Urinary bladder (tissue), 4 donors: ENCODE measurements around the gene SOD2. TPM values are rescaled to one million over a fixed set of nuclear protein-coding genes. Genes with fewer than 3 reads are reported as not detected.
A peak's percentile ranks its signal among the peaks of the same experiment; 100 is the strongest.
"Not testable (repeated sequence)": the region's sequence is repeated elsewhere in the genome, so short reads cannot be mapped to it uniquely, and the experiment has no call there.

Experiments
- DNase-seq: peaks from one replicate; pipeline ENCODE4 v3.0.0-alpha.2; 2015; ENCODE audit errors: extremely low spot score
- H3K27ac ChIP-seq: one replicate; pipeline ENCODE4 v1.5.1; 2013; ENCODE audit warnings: low read depth, mild to moderate bottlenecking, moderate library complexity
- H3K36me3 ChIP-seq: one replicate; pipeline ENCODE4 v1.6.1; 2013; ENCODE audit warnings: mild to moderate bottlenecking, moderate library complexity; ENCODE audit not compliant: insufficient read depth
- H3K4me1 ChIP-seq: one replicate; pipeline ENCODE4 v1.6.1; 2013; ENCODE audit warnings: mild to moderate bottlenecking, moderate library complexity; ENCODE audit not compliant: insufficient read depth
- H3K4me3 ChIP-seq: one replicate; pipeline ENCODE4 v1.5.1; 2013; ENCODE audit warnings: low read depth, low read length
- WGBS: extraction: QIAGEN DNeasy Blood & Tissue Kit; methylation state at CpG from one replicate; pipeline ENCODE4 v1.1.7; 2013; 5-methylcytosine and 5-hydroxymethylcytosine counted together
- polyA plus RNA-seq: library from polyadenylated mRNA; stranded (reverse); fragments of 200-250 nt; gene quantifications from one replicate; pipeline ENCODE4 v1.2.3, GENCODE V29; 2013
- total RNA-seq: library from RNA; depleted of rRNA; stranded (reverse); fragments of >200 nt; gene quantifications from one replicate; pipeline ENCODE4 v1.2.3, GENCODE V29; 2014
- donor health status: healthy with polysubstance abuse.
- donor health status: healthy.

SOD2 gene
- total and polyA plus RNA-seq, 2 donors: 103 to 521 TPM

GRCh38 chr6:159725208-159725607, 32.2 kb upstream of the SOD2 start:
- H3K4me3 ChIP-seq, H3K36me3 ChIP-seq, H3K27ac ChIP-seq, DNase-seq, H3K4me1 ChIP-seq: not testable (repeated sequence)
- whole genome bisulfite sequencing: 94% methylated on average over 3 of the region's 3 CpGs

GRCh38 chr6:159724778-159725177, 31.7 kb upstream of the SOD2 start:
- Histone ChIP-seq H3K27ac (no peak overlapping the region), H3K4me3 (no peak overlapping the region), H3K36me3 (no peaks in the 10 kb centered on the region), H3K4me1 (no peaks in the 10 kb centered on the region)
- whole genome bisulfite sequencing: 93% methylated on average over 4 of the region's 4 CpGs
- no peak for DNase-seq

GRCh38 chr6:159723259-159723658, 30.2 kb upstream of the SOD2 start:
- Histone ChIP-seq H3K27ac (no peak overlapping the region), H3K36me3 (no peaks in the 10 kb centered on the region), H3K4me1 (no peaks in the 10 kb centered on the region), H3K4me3 (no peak overlapping the region)
- no peak for DNase-seq
- 95% methylated on average over 2 of the region's 2 CpGs for WGBS

GRCh38 chr6:159722655-159723054, 29.6 kb upstream of the SOD2 start:
- H3K36me3 ChIP-seq: no peaks in the 10 kb centered on the region
- H3K4me1 ChIP-seq: no peaks in the 10 kb centered on the region
- H3K4me3 ChIP-seq: no peak overlapping the region
- DNase-seq: no peak
- no peak overlapping the region for H3K27ac ChIP-seq

GRCh38 chr6:159721981-159722380, 28.9 kb upstream of the SOD2 start:
- WGBS: 96% methylated on average over 3 of the region's 3 CpGs
- not testable (repeated sequence) for H3K27ac ChIP-seq, H3K4me1 ChIP-seq, H3K4me3 ChIP-seq, H3K36me3 ChIP-seq, DNase-seq

- Histone ChIP-seq H3K36me3 (no peaks in the 10 kb centered on the region), H3K27ac (no peak overlapping the region), H3K4me3 (no peak overlapping the region), H3K4me1 (no peaks in the 10 kb centered on the region)
- 70% methylated on average over 7 of the region's 7 CpGs for WGBS
- no peak for DNase-seq
These were observed 27.7 kb upstream of the SOD2 start for GRCh38 chr6:159720708-159721107.

- no peaks in the 10 kb centered on the region for H3K4me1 ChIP-seq
- no peak overlapping the region for H3K27ac ChIP-seq
- DNase-seq: no peak
- H3K36me3 ChIP-seq: no peaks in the 10 kb centered on the region
- H3K4me3 ChIP-seq: no peak overlapping the region
- WGBS: 95% methylated on average over 7 of the region's 7 CpGs
These were observed 26.2 kb upstream of the SOD2 start for GRCh38 chr6:159719287-159719686.

GRCh38 chr6:159718634-159719033, 25.6 kb upstream of the SOD2 start:
- no peak overlapping the region for H3K27ac ChIP-seq
- no peaks in the 10 kb centered on the region for H3K4me1 ChIP-seq
- DNase-seq: no peak
- WGBS: 63% methylated on average over 3 of the region's 3 CpGs
- H3K36me3 ChIP-seq: no peaks in the 10 kb centered on the region
- H3K4me3 ChIP-seq: no peak overlapping the region

- Histone ChIP-seq H3K27ac (peak overlapping the region; percentile 85), H3K4me1 (no peaks in the 10 kb centered on the region), H3K4me3 (no peak overlapping the region), H3K36me3 (no peaks in the 10 kb centered on the region)
- WGBS: 56% methylated on average over 5 of the region's 5 CpGs
- DNase-seq: no peak
These were observed 23.4 kb upstream of the SOD2 start for GRCh38 chr6:159716247-159717096.

GRCh38 chr6:159715605-159716004, 22.6 kb upstream of the SOD2 start:
- H3K27ac ChIP-seq: no peak overlapping the region

GRCh38 chr6:159715166-159715565, 22.1 kb upstream of the SOD2 start:
- 81% methylated on average over 3 of the region's 3 CpGs for WGBS
- Histone ChIP-seq H3K36me3 (no peaks in the 10 kb centered on the region), H3K4me3 (no peak overlapping the region), H3K27ac (no peak overlapping the region), H3K4me1 (no peaks in the 10 kb centered on the region)
- DNase-seq: no peak

More at GRCh38 chr6:159715605-159716004, 22.6 kb upstream of the SOD2 start:
- no peak for DNase-seq
- 96% methylated on average over 3 of the region's 3 CpGs for WGBS
- H3K4me3 ChIP-seq: no peak overlapping the region
- H3K36me3 ChIP-seq: no peaks in the 10 kb centered on the region
- no peaks in the 10 kb centered on the region for H3K4me1 ChIP-seq

GRCh38 chr6:159714404-159714803, 21.4 kb upstream of the SOD2 start:
- 87% methylated on average over 5 of the region's 5 CpGs for WGBS
- no peaks in the 10 kb centered on the region for H3K4me1 ChIP-seq
- H3K4me3 ChIP-seq: no peak overlapping the region
- no peaks in the 10 kb centered on the region for H3K36me3 ChIP-seq
- no peak overlapping the region for H3K27ac ChIP-seq
- no peak for DNase-seq

GRCh38 chr6:159713984-159714383, 20.9 kb upstream of the SOD2 start:
- 92% methylated on average over 7 of the region's 7 CpGs for WGBS
- Histone ChIP-seq H3K4me3 (no peak overlapping the region), H3K4me1 (no peaks in the 10 kb centered on the region), H3K36me3 (no peaks in the 10 kb centered on the region), H3K27ac (no peak overlapping the region)
- no peak for DNase-seq

- H3K27ac ChIP-seq, DNase-seq, H3K36me3 ChIP-seq, H3K4me3 ChIP-seq, H3K4me1 ChIP-seq: not testable (repeated sequence)
- WGBS: 93% methylated on average over 3 of the region's 3 CpGs
These were observed 19.3 kb upstream of the SOD2 start for GRCh38 chr6:159712389-159712788.
